PFSK-1 (cell line): ENCODE results near the gene PAIP1.

ENCODE experiments used
- FOXP2 ChIP-seq: optimal IDR thresholded peaks from 2 replicates; pipeline ENCODE3; 2011; ENCODE audit warnings: borderline replicate concordance, control low read depth, inconsistent platforms; ENCODE audit not compliant: insufficient read depth; ENCODE audit errors: extremely low read length, extremely low read depth
- REST ChIP-seq, 2 experiments: IDR thresholded peaks; 2 replicates each; pipeline versions ENCODE4 v1.6.1 to v1.8.0; 2011 to 2012; ENCODE audit warnings: low read depth in 2 of 2, low read length in 2 of 2, control low read depth in 1 of 2, inconsistent platforms in 1 of 2, mild to moderate bottlenecking in 1 of 2, moderate library complexity in 1 of 2; ENCODE audit not compliant: insufficient read depth in 1 of 2

GRCh38 chr5:43556857-43557542, at the start of gene PAIP1:
- TF ChIP-seq FOXP2 (peak; percentile 60), REST (IDR thresholded peaks at IDR 0.05; ENCODE audit: insufficient read depth in 1 of 2, low read depth in 2 of 2, low read length in 2 of 2) (no peak)
